22Rv1 (cell line): ENCODE measurements around the gene SYNE2.

Experiments
- CTCF ChIP-seq: fragments of 450-650 bp; IDR thresholded peaks from 2 replicates; pipeline ENCODE4 v1.5.1; 2017; ENCODE audit warnings: mild to moderate bottlenecking
- ZFX ChIP-seq: fragments of 450-650 bp; IDR thresholded peaks from 2 replicates; pipeline ENCODE4 v1.6.1; 2017; ENCODE audit warnings: antibody characterized with exemption, borderline replicate concordance

- no peak for TF ChIP-seq CTCF
- TF ChIP-seq ZFX: no peak
These were observed 348.5 kb downstream of the SYNE2 start for GRCh38 chr14:64201296-64201695.
